HepG2 (cell line): ENCODE measurements around the gene ADCY10. TPM values are rescaled to one million over a fixed set of nuclear protein-coding genes. Genes with fewer than 3 reads are reported as not detected.

ENCODE experiments used
- ATAC-seq: fragments of 200-7000 bp; cut with Tn5 transposase; 3 replicates; pipeline ENCODE4 v1.9.1; 2020; ENCODE audit warnings: mild to moderate bottlenecking, moderate library complexity
- BruUV-seq: library from RNA; stranded (reverse); fragments of 400-500 nt; replicated peaks from 2 replicates; lab custom pipeline; 2021; lab: Mats Ljungman, UMichigan
- CTCF ChIA-PET: fragments of 300-600 bp; formaldehyde crosslinking; extraction: SDS; loops from one replicate; lab custom pipeline; 2021; ENCODE audit warnings: low total read pairs, inconsistent platforms, low intra/inter-chr PET ratio; lab: Yijun Ruan, JAX
- POLR2A ChIA-PET: fragments of 350-600 bp; sonication (Branson Sonifier 250); formaldehyde crosslinking; loops from one replicate; lab custom pipeline; 2020; ENCODE audit warnings: antibody characterized with exemption, inconsistent platforms; lab: Yijun Ruan, JAX
- DNase-seq: peaks from one replicate; pipeline ENCODE4 v3.0.0-alpha.2; 2015; ENCODE audit warnings: low spot score
- FAIRE-seq: peaks from 3 replicates; lab custom pipeline; 2011; peaks lifted over from hg19 to GRCh38; lab: Jason Lieb, UNC
- H2AFZ ChIP-seq: one replicate; pipeline ENCODE4 v1.6.1; 2011; ENCODE audit warnings: low read length, inconsistent platforms
- H3K27ac ChIP-seq: fragments of 300-600 bp; 3 replicates; pipeline ENCODE4 v1.8.0; 2011; ENCODE audit warnings: mixed run types, mild to moderate bottlenecking, mixed read lengths, low read length, inconsistent platforms; ENCODE audit not compliant: insufficient read depth; ENCODE audit errors: extremely low read length
- H3K27me3 ChIP-seq, 2 experiments: fragments of 200-600 bp in 1 of 2; 2 replicates in 1 of 2; 3 replicates in 1 of 2; pipeline versions ENCODE4 v1.6.0 to v1.8.0; 2011; ENCODE audit warnings: low read length in 2 of 2, mild to moderate bottlenecking in 2 of 2, moderate library complexity in 2 of 2, inconsistent platforms in 1 of 2; ENCODE audit not compliant: insufficient read depth in 2 of 2, control insufficient read depth in 1 of 2
- H3K36me3 ChIP-seq, 2 experiments: fragments of 200-600 bp in 1 of 2; replicated peaks in 1 of 2; 2 replicates in 1 of 2; 3 replicates in 1 of 2; pipeline versions ENCODE4 v1.5.1 to v1.8.0; 2011; ENCODE audit warnings: low read length in 2 of 2, inconsistent platforms in 1 of 2; ENCODE audit not compliant: insufficient read depth in 2 of 2, control insufficient read depth in 1 of 2
- H3K4me1 ChIP-seq: 2 replicates; pipeline ENCODE4 v1.5.1; 2012; ENCODE audit warnings: low read length, inconsistent platforms; ENCODE audit not compliant: insufficient read depth
- H3K4me2 ChIP-seq: 2 replicates; pipeline ENCODE4 v1.6.0; 2011; ENCODE audit warnings: low read depth, low read length, inconsistent platforms
- H3K4me3 ChIP-seq, 3 experiments: fragments of 200-600 bp in 1 of 3; sonication (generic), shearing (Covaris generic) in 1 of 3; replicated peaks in 1 of 3; 2 replicates each; pipeline ENCODE4 v1.5.1; 2011 to 2016; ENCODE audit warnings: low read length in 3 of 3, inconsistent platforms in 2 of 3, low read depth in 2 of 3, mild to moderate bottlenecking in 2 of 3, control low read depth in 1 of 3, mixed read lengths in 1 of 3; ENCODE audit not compliant: insufficient read depth in 1 of 3
- H3K79me2 ChIP-seq: one replicate; pipeline ENCODE4 v1.6.1; 2011; ENCODE audit warnings: low read length, inconsistent platforms; ENCODE audit not compliant: insufficient read depth
- H3K9ac ChIP-seq: 2 replicates; pipeline ENCODE4 v1.6.0; 2011; ENCODE audit warnings: mild to moderate bottlenecking, low read depth, low read length, inconsistent platforms; ENCODE audit not compliant: insufficient read depth
- H3K9me3 ChIP-seq: 2 replicates; pipeline ENCODE4 v1.5.1; 2012; ENCODE audit warnings: mild to moderate bottlenecking, low read length
- H4K20me1 ChIP-seq: 2 replicates; pipeline ENCODE4 v1.6.0; 2011; ENCODE audit warnings: inconsistent platforms, mild to moderate bottlenecking, low read length, moderate library complexity; ENCODE audit not compliant: insufficient read depth
- CBFB ChIP-seq: sonication (generic); formaldehyde crosslinking; IDR thresholded peaks from 2 replicates; pipeline ENCODE4 v1.4.0; 2020; ENCODE audit warnings: missing genetic modification reagents
- HNF1B ChIP-seq: sonication (generic); formaldehyde crosslinking; IDR thresholded peaks from 2 replicates; pipeline ENCODE4 v1.5.1; 2020; ENCODE audit warnings: mild to moderate bottlenecking, moderate library complexity, missing genetic modification reagents
- NCOA2 ChIP-seq: sonication (generic); formaldehyde crosslinking; IDR thresholded peaks from 2 replicates; pipeline ENCODE4 v1.8.0; 2022; ENCODE audit warnings: inconsistent platforms
- SRSF9 ChIP-seq: fragments of 200-400 bp; formaldehyde crosslinking; IDR thresholded peaks from 2 replicates; pipeline ENCODE4 v1.6.1; 2018; ENCODE audit warnings: borderline replicate concordance, mild to moderate bottlenecking, low read depth, low read length; ENCODE audit not compliant: insufficient read depth, poor library complexity, severe bottlenecking
- ZBTB4 ChIP-seq: sonication (generic); formaldehyde crosslinking; IDR thresholded peaks from 2 replicates; pipeline ENCODE4 v1.4.0; 2020; ENCODE audit warnings: missing genetic modification reagents, mild to moderate bottlenecking, borderline replicate concordance
- in situ Hi-C: cut with HindIII; loops from 2 replicates; pipeline ENCODE4 v1.10.0; 2017; ENCODE audit warnings: low pct_unique_long_range_greater_than_20kb; ENCODE audit not compliant: extremely low pct_ligation_motif_present
- intact Hi-C: fragments of 100-400 bp; cut with micrococcal nuclease; formaldehyde crosslinking; loops from one replicate; pipeline ENCODE4 v1.10.0; 2022; ENCODE audit not compliant: unreplicated experiment
- polyA plus RNA-seq, 8 experiments: library from polyadenylated mRNA; depleted of rRNA in 3 of 8; stranded (reverse) in 7 of 8; unstranded in 1 of 8; fragments of >200 nt; fragmentation: Illumina TruSeq in 4 of 8; extraction: Trizol in 4 of 8; gene quantifications; 2 replicates each; pipeline versions ENCODE4 v1.2.1 to v1.2.3, GENCODE V29; 2011 to 2016; ENCODE audit warnings: low read depth in 4 of 8, missing spikeins in 1 of 8, mixed read lengths in 1 of 8; ENCODE audit not compliant: insufficient read depth in 1 of 8
- total RNA-seq, 5 experiments: library from RNA; depleted of rRNA; stranded (reverse); fragments of >200 nt; fragmentation: Illumina TruSeq; extraction: Trizol; gene quantifications; 2 replicates each; pipeline ENCODE4 v1.2.3, GENCODE V29; 2016; ENCODE audit warnings: low read depth in 1 of 5

The ADCY10 gene
- total and polyA plus RNA-seq, 2 of the 13 experiments (the other 11 are each of a cell fraction or from before 2014, with no cell fraction given) = 0.02 to 0.03 TPM

- Histone ChIP-seq H3K9me3 (no peaks in the 10 kb centered on the region), H3K9ac (no peak overlapping the region), H4K20me1 (no peaks in the 10 kb centered on the region), H3K36me3 (no peaks in the 10 kb centered on the region), H3K4me2 (peak overlapping the region; percentile 55), H3K79me2 (no peaks in the 10 kb centered on the region), H3K27ac (no peak overlapping the region), H3K4me1 (peaks cover 29% of the 10 kb centered on the region), H3K27me3 (no peaks in the 10 kb centered on the region), H2AFZ (no peak overlapping the region), H3K4me3 (no peak overlapping the region)
- in situ Hi-C loops (no loop called here), intact Hi-C loops (no loop called here)
- BruUV-seq = no TSS peak
- CTCF ChIA-PET = no interaction called here
- TF ChIP-seq ZBTB4 (CRISPR knock-in tag) (no peak), HNF1B (CRISPR knock-in tag) (no peak), NCOA2 (CRISPR knock-in tag) (no peak), CBFB (CRISPR knock-in tag) (no peak), SRSF9 (no peak)
- no peak for FAIRE-seq
- no peak for DNase-seq
- POLR2A ChIA-PET = no interaction called here
- no peak for ATAC-seq
Observed at GRCh38 chr1:167881069-167881468, 32.9 kb downstream of the ADCY10 start.
